ENCODE measurements around the gene SNRNP70.

Gene SNRNP70

DNA sequence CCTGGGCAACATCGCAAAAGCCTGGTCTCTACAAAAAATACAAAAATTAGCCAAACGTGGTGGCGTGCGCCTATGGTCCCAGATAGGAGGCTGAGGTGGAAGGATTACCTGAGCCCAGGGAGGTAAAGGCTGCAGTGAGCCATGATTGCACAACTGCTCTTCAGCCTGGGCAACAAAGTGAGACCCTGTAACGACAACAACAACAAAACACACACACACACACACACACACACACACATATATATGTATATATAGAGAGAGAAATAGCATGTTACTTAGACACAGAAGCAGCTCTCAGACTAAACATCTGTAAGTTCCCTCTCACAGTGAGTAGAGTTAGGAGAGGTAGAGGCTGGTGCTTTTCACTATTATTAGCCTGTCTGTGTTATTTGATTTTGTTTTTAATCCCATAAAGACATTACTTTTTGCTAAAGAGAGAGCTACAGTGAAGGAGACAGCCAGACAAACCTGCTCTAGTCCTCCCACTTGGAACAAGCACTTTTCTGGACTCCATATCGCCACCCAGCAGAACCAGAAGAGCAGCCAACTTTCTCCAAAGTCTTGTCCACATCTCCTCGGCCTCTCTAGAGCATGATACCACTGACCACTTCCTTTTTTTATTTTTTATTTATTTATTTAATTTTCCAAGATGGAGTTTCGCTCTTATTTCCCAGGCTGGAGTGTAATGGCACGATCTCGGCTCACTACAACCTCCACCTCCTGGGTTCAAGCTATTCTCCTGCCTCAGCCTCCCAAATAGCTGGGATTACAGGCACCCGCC, 26.2 kb downstream of the SNRNP70 start:
- H3K27me3 ChIP-seq (ENCODE audit: insufficient read depth, low read depth, severe bottlenecking) = no peaks in the 10 kb centered on the region
- peaks cover 46% of the 10 kb centered on the region for H3K36me3 ChIP-seq
- no peaks in the 10 kb centered on the region for H3K9me3 ChIP-seq (ENCODE audit: severe bottlenecking)
- DNase-seq = no peak
- no peak overlapping the region for H3K4me3 ChIP-seq (ENCODE audit: low read depth, low read length)
- TF ChIP-seq, protein P1, sequence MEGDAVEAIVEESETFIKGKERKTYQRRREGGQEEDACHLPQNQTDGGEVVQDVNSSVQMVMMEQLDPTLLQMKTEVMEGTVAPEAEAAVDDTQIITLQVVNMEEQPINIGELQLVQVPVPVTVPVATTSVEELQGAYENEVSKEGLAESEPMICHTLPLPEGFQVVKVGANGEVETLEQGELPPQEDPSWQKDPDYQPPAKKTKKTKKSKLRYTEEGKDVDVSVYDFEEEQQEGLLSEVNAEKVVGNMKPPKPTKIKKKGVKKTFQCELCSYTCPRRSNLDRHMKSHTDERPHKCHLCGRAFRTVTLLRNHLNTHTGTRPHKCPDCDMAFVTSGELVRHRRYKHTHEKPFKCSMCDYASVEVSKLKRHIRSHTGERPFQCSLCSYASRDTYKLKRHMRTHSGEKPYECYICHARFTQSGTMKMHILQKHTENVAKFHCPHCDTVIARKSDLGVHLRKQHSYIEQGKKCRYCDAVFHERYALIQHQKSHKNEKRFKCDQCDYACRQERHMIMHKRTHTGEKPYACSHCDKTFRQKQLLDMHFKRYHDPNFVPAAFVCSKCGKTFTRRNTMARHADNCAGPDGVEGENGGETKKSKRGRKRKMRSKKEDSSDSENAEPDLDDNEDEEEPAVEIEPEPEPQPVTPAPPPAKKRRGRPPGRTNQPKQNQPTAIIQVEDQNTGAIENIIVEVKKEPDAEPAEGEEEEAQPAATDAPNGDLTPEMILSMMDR (IDR thresholded peaks at IDR 0.05; ENCODE audit: low read depth, low read length) = no peak
- no peak overlapping the region for H3K27ac ChIP-seq

DNA sequence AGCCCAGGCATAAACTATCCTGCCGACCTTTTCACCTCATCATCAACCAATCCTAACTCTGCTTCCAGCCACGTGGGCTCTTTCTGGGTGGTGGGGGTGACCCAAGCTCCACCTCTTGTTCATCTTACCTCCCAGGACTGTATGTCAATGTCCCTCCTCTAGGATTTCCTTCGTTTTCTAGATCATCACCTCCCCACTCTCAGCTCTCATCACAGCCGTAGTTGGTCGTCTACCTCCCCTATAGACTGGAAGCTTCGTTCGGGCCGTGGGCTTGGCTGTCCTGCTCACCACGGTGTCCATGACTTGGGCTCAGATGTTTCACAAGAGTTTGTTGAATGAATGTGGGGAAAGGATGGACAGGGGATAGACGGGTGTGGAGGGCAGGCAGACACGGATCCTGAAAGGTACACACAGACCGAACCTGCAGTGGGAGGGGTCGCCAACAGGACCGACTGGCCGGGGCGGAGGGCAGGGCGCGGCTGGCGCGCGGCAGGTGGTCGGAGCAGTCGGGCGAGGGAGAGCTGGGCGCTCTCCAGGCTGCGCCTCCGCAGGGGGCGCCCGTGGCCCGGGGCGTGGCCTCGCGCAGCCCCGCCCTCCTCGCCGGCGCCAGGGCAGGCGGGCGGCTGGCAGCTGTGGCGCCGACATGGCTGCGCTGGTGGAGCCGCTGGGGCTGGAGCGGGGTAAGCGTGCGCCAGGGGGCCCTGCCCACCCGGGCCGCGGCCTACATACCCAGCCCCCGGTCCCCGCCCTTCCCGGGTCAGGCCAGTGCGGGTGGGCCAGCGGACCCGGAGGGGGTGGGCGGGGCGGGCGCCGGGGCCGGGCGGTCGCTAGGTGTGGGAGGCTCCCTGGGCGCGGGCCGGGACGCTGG, 28.7 kb downstream of the SNRNP70 start, which contains the start of gene LIN7B:
LIN7B (plus strand) TSS at position 609 of the 868 bp plus-strand sequence; CDS start at position 644, 35 bp downstream.
- Histone ChIP-seq H3K27me3 (ENCODE audit: insufficient read depth, low read depth, severe bottlenecking) (no peaks in the 10 kb centered on the region), H3K27ac (peak within 1 kb of the TSS; percentile 89), H3K4me3 (ENCODE audit: low read depth, low read length) (peak within 1 kb of the TSS; percentile 67), H3K9me3 (ENCODE audit: severe bottlenecking) (no peaks in the 10 kb centered on the region), H3K36me3 (peaks cover 23% of the 10 kb centered on the region)
- DNase-seq = peak; percentile 71
- TF ChIP-seq, protein P1 (IDR thresholded peaks at IDR 0.05; ENCODE audit: low read depth, low read length) = peak; percentile 53

GRCh38 chr19:49114630-49115363, 29.5 kb downstream of the SNRNP70 start:
- H3K4me3 ChIP-seq (ENCODE audit: low read depth, low read length) = peak overlapping the region; percentile 67
- H3K27ac ChIP-seq = peak overlapping the region; percentile 89
- no peaks in the 10 kb centered on the region for H3K9me3 ChIP-seq (ENCODE audit: severe bottlenecking)
- TF ChIP-seq, protein P1 (IDR thresholded peaks at IDR 0.05; ENCODE audit: low read depth, low read length) = no peak
- peaks cover 15% of the 10 kb centered on the region for H3K36me3 ChIP-seq
- DNase-seq = peak; percentile 85
- no peaks in the 10 kb centered on the region for H3K27me3 ChIP-seq (ENCODE audit: insufficient read depth, low read depth, severe bottlenecking)

DNA sequence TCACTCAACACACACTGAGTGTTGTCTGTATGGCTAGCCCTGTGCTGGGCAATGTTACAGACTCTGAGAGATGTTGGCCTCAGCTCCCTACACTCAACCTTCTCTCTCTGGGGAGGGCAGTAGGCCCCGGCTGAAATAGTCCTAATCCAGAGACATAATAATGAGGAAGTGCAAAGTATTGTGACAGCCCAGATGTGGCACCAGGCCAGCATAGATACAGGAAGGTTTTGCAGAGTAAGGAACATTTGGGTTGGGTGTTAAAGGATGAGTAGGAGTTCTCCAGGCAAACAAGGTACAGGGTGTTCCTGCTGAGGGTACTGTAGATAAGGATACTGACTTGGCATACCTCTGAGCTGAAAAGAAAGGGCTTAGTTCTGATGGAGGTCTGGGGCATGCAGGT, 31.3 kb downstream of the SNRNP70 start:
- Histone ChIP-seq H3K27me3 (ENCODE audit: insufficient read depth, low read depth, severe bottlenecking) (no peaks in the 10 kb centered on the region), H3K9me3 (ENCODE audit: severe bottlenecking) (no peaks in the 10 kb centered on the region), H3K36me3 (peaks cover 7% of the 10 kb centered on the region), H3K27ac (no peak overlapping the region), H3K4me3 (ENCODE audit: low read depth, low read length) (no peak overlapping the region)
- no peak for DNase-seq
- TF ChIP-seq, protein P1 (IDR thresholded peaks at IDR 0.05; ENCODE audit: low read depth, low read length) = no peak

- H3K4me3 ChIP-seq (ENCODE audit: low read depth, low read length) = peak overlapping the region; percentile 70
- DNase-seq = no peak
- TF ChIP-seq, protein P1 (IDR thresholded peaks at IDR 0.05; ENCODE audit: low read depth, low read length) = no peak
- H3K27me3 ChIP-seq (ENCODE audit: insufficient read depth, low read depth, severe bottlenecking) = no peaks in the 10 kb centered on the region
- H3K9me3 ChIP-seq (ENCODE audit: severe bottlenecking) = no peaks in the 10 kb centered on the region
- H3K27ac ChIP-seq = peak overlapping the region; percentile 100
- H3K36me3 ChIP-seq = peaks cover 7% of the 10 kb centered on the region
These were observed 32.7 kb downstream of the SNRNP70 start for GRCh38 chr19:49117677-49118564.

Data from WERI-Rb-1 (cell line).